Measurements from ENCODE around the gene AMER3. TPM values are rescaled to one million over a fixed set of nuclear protein-coding genes. Genes with fewer than 3 reads are reported as not detected.
"Not testable (repeated sequence)": the region's sequence is repeated elsewhere in the genome, so short reads cannot be mapped to it uniquely, and the experiment has no call there.

The AMER3 gene
- total RNA-seq (2014; rRNA removed; shearing (Covaris generic)): not detected in 2 replicates

- DNase-seq (ENCODE audit: low spot score): no peak
Measured at GRCh38 chr2:130755256-130756052, at the start of gene AMER3. TSS of gene AMER3 (plus strand) at chr2:130755540. CDS start at chr2:130762073, 6,533 bp downstream.

GRCh38 chr2:130714795-130715194 is 40.5 kb upstream of the AMER3 start:
- not testable (repeated sequence) for DNase-seq (ENCODE audit: low spot score)

GRCh38 chr2:130720036-130720435 is 35.3 kb upstream of the AMER3 start:
- DNase-seq (ENCODE audit: low spot score): no peak

- DNase-seq (ENCODE audit: low spot score): no peak
Measured at GRCh38 chr2:130720528-130720927, 34.8 kb upstream of the AMER3 start.

- DNase-seq (ENCODE audit: low spot score): no peak
Measured at GRCh38 chr2:130724455-130724854, 30.9 kb upstream of the AMER3 start.

GRCh38 chr2:130726614-130727180 is 28.6 kb upstream of the AMER3 start:
- no peak for DNase-seq (ENCODE audit: low spot score)

GRCh38 chr2:130727286-130727924 is 27.9 kb upstream of the AMER3 start:
- peak; percentile 82 for DNase-seq (ENCODE audit: low spot score)

GRCh38 chr2:130728007-130728454 is 27.3 kb upstream of the AMER3 start:
- DNase-seq (ENCODE audit: low spot score): peak; percentile 40

- no peak for DNase-seq (ENCODE audit: low spot score)
Measured at GRCh38 chr2:130728549-130729316, 26.6 kb upstream of the AMER3 start, which contains the start of gene GPR148. TSS of gene GPR148 (plus strand) at chr2:130729070. CDS start at chr2:130729152, 82 bp downstream.

GRCh38 chr2:130729322-130730299 is 25.7 kb upstream of the AMER3 start:
- DNase-seq (ENCODE audit: low spot score): no peak

GRCh38 chr2:130732257-130732656 is 23.1 kb upstream of the AMER3 start:
- DNase-seq (ENCODE audit: low spot score): not testable (repeated sequence)

GRCh38 chr2:130735200-130735599 is 20.1 kb upstream of the AMER3 start:
- DNase-seq (ENCODE audit: low spot score): no peak

- no peak for DNase-seq (ENCODE audit: low spot score)
Measured at GRCh38 chr2:130736487-130736886, 18.9 kb upstream of the AMER3 start.

GRCh38 chr2:130737592-130737991 is 17.7 kb upstream of the AMER3 start:
- no peak for DNase-seq (ENCODE audit: low spot score)

- DNase-seq (ENCODE audit: low spot score): no peak
Measured at GRCh38 chr2:130740671-130741070, 14.7 kb upstream of the AMER3 start.

- no peak for DNase-seq (ENCODE audit: low spot score)
Measured at GRCh38 chr2:130743278-130743677, 12.1 kb upstream of the AMER3 start.

- DNase-seq (ENCODE audit: low spot score): no peak
Measured at GRCh38 chr2:130744287-130745117, 10.8 kb upstream of the AMER3 start.

GRCh38 chr2:130749078-130749477 is 6.3 kb upstream of the AMER3 start:
- DNase-seq (ENCODE audit: low spot score): no peak

GRCh38 chr2:130749641-130750040 is 5.7 kb upstream of the AMER3 start:
- no peak for DNase-seq (ENCODE audit: low spot score)

GRCh38 chr2:130754811-130755210 is 529 bp upstream of the AMER3 start:
- DNase-seq (ENCODE audit: low spot score): no peak

Data from H4 (cell line).